Measurements from ENCODE around the gene C14orf180.

DNA sequence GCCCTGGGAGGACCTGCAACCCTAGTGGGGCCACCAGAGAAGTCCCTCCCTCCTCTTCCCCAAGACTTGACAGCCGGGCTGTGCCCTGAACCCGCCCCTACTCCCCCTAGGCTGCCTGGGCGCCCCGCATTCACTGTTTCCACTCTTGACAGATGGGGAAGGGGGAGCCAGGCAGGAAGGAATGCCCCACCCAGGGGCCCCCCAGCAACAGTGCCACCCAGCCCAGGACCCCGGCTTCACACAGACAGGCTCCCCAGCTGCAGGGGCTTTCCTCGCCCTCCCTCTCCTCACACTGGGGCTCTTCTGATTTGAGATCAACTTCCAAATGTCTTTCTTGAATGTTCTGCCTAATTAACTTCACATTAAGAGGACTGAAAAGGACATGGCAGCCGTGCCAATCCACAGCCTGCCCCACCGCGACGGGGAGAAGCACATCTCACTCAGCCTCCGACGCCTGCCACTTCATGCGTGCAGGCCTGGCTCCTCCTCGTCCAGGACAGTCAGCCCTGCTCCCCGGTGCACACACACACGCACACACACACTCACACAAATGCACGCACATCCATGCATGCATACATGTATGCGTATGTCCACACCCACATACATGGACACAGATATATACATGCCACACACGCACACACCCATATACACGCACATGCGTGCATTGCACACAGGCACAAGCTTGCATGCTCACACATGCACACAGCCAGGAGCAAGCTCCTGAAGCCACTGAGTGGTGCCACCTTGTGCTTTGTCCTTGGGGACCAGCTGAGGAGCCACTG is 19.6 kb upstream of the C14orf180 start:
- TF ChIP-seq POLR2A (IDR thresholded peaks at IDR 0.05), result no peak
- no peak for TF ChIP-seq POLR2AphosphoS5 (IDR thresholded peaks at IDR 0.05; ENCODE audit: insufficient read depth in 1 of 2, low read depth in 1 of 2)
